ENCODE results near the gene FOXP2. TPM values are rescaled to one million over a fixed set of nuclear protein-coding genes. Genes with fewer than 3 reads are reported as not detected.

Gene FOXP2
- total RNA-seq, 2 donors from 2014 or later, result 15.5 to 16.6 TPM

GRCh38 chr7:114650491-114650890 lies 235.9 kb downstream of the FOXP2 start:
- Histone ChIP-seq H3K27ac (no peak overlapping the region), H3K4me1 (no peaks in the 10 kb centered on the region), H3K27me3 (no peaks in the 10 kb centered on the region), H3K9me3 (no peaks in the 10 kb centered on the region), H3K4me3 (no peak overlapping the region), H3K36me3 (replicated peaks in 1 of 2; ENCODE audit: insufficient read depth in 1 of 2, low read depth in 2 of 2) (no peaks in the 10 kb centered on the region)
- intact Hi-C loops (cut with DNase I), result no loop called here
- ATAC-seq (no peak), DNase-seq (no peak)
- no peak for TF ChIP-seq CTCF (IDR thresholded peaks at IDR 0.05)
- TF ChIP-seq POLR2A (IDR thresholded peaks at IDR 0.05), result no peak

DNA sequence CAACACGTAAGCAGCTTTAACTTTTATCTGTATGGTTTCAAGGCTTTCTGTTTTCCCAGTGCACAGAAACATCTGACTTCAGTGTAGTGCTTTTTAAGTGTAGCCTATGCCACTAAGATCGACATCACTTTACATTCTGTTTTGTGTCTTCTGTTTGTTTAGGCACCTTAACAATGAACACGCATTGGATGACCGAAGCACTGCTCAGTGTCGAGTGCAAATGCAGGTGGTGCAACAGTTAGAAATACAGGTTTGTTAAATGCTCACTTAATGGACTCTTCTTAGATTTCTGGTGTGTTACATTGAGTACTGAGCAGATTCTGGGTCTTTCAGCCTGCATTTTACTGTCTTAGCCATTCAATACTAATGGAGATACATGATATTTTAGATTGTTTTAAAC lies 237.4 kb downstream of the FOXP2 start:
- TF ChIP-seq CTCF (IDR thresholded peaks at IDR 0.05), result no peak
- TF ChIP-seq POLR2A (IDR thresholded peaks at IDR 0.05), result no peak
- WGBS, 2 donors, result 79 to 91% methylated on average over 5 of the region's 5 CpGs
- DNase-seq (no peak), ATAC-seq (no peak)
- Histone ChIP-seq H3K4me3 (no peak overlapping the region), H3K4me1 (no peaks in the 10 kb centered on the region), H3K36me3 (replicated peaks in 1 of 2; ENCODE audit: insufficient read depth in 1 of 2, low read depth in 2 of 2) (no peaks in the 10 kb centered on the region), H3K27me3 (no peaks in the 10 kb centered on the region), H3K9me3 (no peaks in the 10 kb centered on the region), H3K27ac (no peak overlapping the region)
- intact Hi-C loops (cut with DNase I), result no loop called here

DNA sequence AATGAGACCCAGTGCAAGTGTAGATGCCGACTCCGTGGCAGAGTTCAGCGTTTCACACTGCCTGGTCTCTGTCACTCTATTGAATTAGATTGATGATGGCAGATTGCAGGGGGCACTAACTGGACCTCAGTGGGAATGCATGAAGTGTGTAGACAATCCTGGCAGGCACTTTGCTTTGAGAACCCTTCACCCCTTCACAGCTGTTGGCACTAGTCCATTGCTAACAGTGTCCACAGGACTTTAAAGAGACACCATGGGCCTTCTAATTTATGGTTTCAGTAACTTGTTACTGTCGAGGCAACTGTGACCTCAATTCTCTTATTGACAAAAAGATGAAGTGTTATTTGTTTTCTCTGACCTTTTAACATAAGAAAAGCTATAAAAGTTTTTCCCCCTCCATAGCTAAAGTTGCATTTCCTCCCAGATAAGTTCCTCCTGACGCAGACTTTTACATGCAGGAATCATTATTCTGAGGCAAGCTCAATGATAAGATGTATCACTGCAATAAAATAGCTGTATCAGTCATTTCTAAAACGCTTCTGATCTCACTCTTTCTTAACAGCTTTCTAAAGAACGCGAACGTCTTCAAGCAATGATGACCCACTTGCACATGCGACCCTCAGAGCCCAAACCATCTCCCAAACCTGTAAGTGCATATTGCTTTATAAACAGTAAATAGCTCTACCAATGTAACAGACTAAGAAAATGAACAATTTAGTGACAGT lies 238.9 kb downstream of the FOXP2 start:
- ATAC-seq, result no peak
- H3K4me3 ChIP-seq, result no peak overlapping the region
- no peaks in the 10 kb centered on the region for H3K4me1 ChIP-seq
- H3K36me3 ChIP-seq (replicated peaks in 1 of 2; ENCODE audit: insufficient read depth in 1 of 2, low read depth in 2 of 2), result no peaks in the 10 kb centered on the region
- intact Hi-C loops (cut with DNase I), result no loop called here
- WGBS, 2 donors, result 74 to 77% methylated on average over 10 of the region's 10 CpGs
- TF ChIP-seq CTCF (IDR thresholded peaks at IDR 0.05) (no peak), POLR2A (IDR thresholded peaks at IDR 0.05) (no peak)
- H3K9me3 ChIP-seq, result no peaks in the 10 kb centered on the region
- H3K27ac ChIP-seq, result no peak overlapping the region
- no peak for DNase-seq
- no peaks in the 10 kb centered on the region for H3K27me3 ChIP-seq

DNA sequence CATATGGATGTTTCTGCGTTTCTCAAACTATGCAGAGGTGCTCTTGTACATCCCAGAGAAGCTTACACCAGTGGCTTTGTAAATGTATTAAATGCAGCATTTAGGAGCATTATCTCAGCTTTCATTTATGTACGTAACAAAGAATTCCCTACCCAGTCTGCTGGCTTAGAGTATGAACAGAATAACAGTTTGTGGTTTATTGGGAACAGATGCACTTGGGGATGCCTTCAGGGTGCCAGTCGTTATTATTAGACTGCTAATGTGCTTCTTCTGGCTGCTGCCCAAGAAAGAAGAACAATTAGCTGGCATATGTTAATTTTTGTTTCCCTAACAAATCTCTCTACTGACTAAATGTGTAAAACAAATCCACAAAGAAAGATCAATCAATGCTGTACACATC lies 241.9 kb downstream of the FOXP2 start:
- ATAC-seq (no peak), DNase-seq (no peak)
- intact Hi-C loops (cut with DNase I), result no loop called here
- Histone ChIP-seq H3K27ac (no peak overlapping the region), H3K27me3 (no peaks in the 10 kb centered on the region), H3K9me3 (no peaks in the 10 kb centered on the region), H3K4me3 (no peak overlapping the region), H3K4me1 (no peaks in the 10 kb centered on the region), H3K36me3 (replicated peaks in 1 of 2; ENCODE audit: insufficient read depth in 1 of 2, low read depth in 2 of 2) (no peaks in the 10 kb centered on the region)
- no peak for TF ChIP-seq POLR2A (IDR thresholded peaks at IDR 0.05)
- TF ChIP-seq CTCF (IDR thresholded peaks at IDR 0.05), result no peak
- 74 to 79% methylated on average over 3 of the region's 3 CpGs for WGBS, 2 donors

- TF ChIP-seq CTCF (IDR thresholded peaks at IDR 0.05) (no peak), POLR2A (IDR thresholded peaks at IDR 0.05) (no peak)
- intact Hi-C loops (cut with DNase I), result no loop called here
- Histone ChIP-seq H3K36me3 (replicated peaks in 1 of 2; ENCODE audit: insufficient read depth in 1 of 2, low read depth in 2 of 2) (no peaks in the 10 kb centered on the region), H3K27ac (no peak overlapping the region), H3K4me1 (no peaks in the 10 kb centered on the region), H3K4me3 (no peak overlapping the region), H3K9me3 (no peaks in the 10 kb centered on the region), H3K27me3 (no peaks in the 10 kb centered on the region)
- 88 to 90% methylated on average over 2 of the region's 2 CpGs for WGBS, 2 donors
- DNase-seq, result no peak
- no peak for ATAC-seq
These were observed 242.7 kb downstream of the FOXP2 start for GRCh38 chr7:114657279-114657678.
